ENCODE measurements around the gene DPYSL4.

- TF ChIP-seq EZH2 (IDR thresholded peaks at IDR 0.05; ENCODE audit: insufficient read depth, poor library complexity, severe bottlenecking) = no peak
- no peak for TF ChIP-seq EZH2phosphoT487 (IDR thresholded peaks at IDR 0.05; ENCODE audit: insufficient read depth, low read depth)
These were observed 1.6 kb downstream of the DPYSL4 start for GRCh38 chr10:132188331-132188730.

All from GM23248 (cell line).